Astrocyte (in vitro differentiated cells and primary cell): ENCODE results near the gene SETD1A. TPM values are rescaled to one million over a fixed set of nuclear protein-coding genes. Genes with fewer than 3 reads are reported as not detected.
"Not testable (repeated sequence)": the region's sequence is repeated elsewhere in the genome, so short reads cannot be mapped to it uniquely, and the experiment has no call there.

Experiments
- DNase-seq: peaks from one replicate; pipeline ENCODE4 v3.0.0-alpha.2; 2010; ENCODE audit warnings: low read depth
- FAIRE-seq: peaks from 2 replicates; lab custom pipeline; 2011; peaks lifted over from hg19 to GRCh38; lab: Jason Lieb, UNC
- H2AFZ ChIP-seq: 2 replicates; pipeline ENCODE4 v1.6.0; 2012; ENCODE audit warnings: low read depth, low read length, inconsistent platforms
- H3K27ac ChIP-seq: 2 replicates; pipeline ENCODE4 v1.5.1; 2011; ENCODE audit warnings: low read depth, low read length, inconsistent platforms
- H3K27me3 ChIP-seq: 2 replicates; pipeline ENCODE4 v1.6.0; 2011; ENCODE audit warnings: low read length, inconsistent platforms; ENCODE audit not compliant: insufficient read depth
- H3K36me3 ChIP-seq: 2 replicates; pipeline ENCODE4 v1.5.1; 2011; ENCODE audit warnings: low read length, inconsistent platforms; ENCODE audit not compliant: insufficient read depth
- H3K4me1 ChIP-seq: 2 replicates; pipeline ENCODE4 v1.5.1; 2011; ENCODE audit warnings: low read length, inconsistent platforms; ENCODE audit not compliant: insufficient read depth
- H3K4me2 ChIP-seq: 2 replicates; pipeline ENCODE4 v1.6.0; 2012; ENCODE audit warnings: low read length, inconsistent platforms
- H3K4me3 ChIP-seq: 2 replicates; pipeline ENCODE4 v1.5.1; 2011; ENCODE audit warnings: low read depth, mild to moderate bottlenecking, low read length, inconsistent platforms; ENCODE audit not compliant: insufficient read depth
- H3K79me2 ChIP-seq: 2 replicates; pipeline ENCODE4 v1.6.0; 2012; ENCODE audit warnings: mild to moderate bottlenecking, low read length, inconsistent platforms; ENCODE audit not compliant: insufficient read depth
- H3K9ac ChIP-seq: 2 replicates; pipeline ENCODE4 v1.6.0; 2012; ENCODE audit warnings: mild to moderate bottlenecking, low read length, inconsistent platforms
- H3K9me3 ChIP-seq: 2 replicates; pipeline ENCODE4 v1.5.1; 2012; ENCODE audit warnings: low read depth, mild to moderate bottlenecking, low read length, inconsistent platforms; ENCODE audit not compliant: insufficient read depth
- H4K20me1 ChIP-seq: 2 replicates; pipeline ENCODE4 v1.6.0; 2012; ENCODE audit warnings: low read length, inconsistent platforms; ENCODE audit not compliant: insufficient read depth
- H3K27ac Mint-ChIP-seq: one replicate; pipeline ENCODE4 v1.8.0; 2021; ENCODE audit warnings: mild to moderate bottlenecking, mixed read lengths; ENCODE audit not compliant: unreplicated experiment
- H3K27me3 Mint-ChIP-seq: one replicate; pipeline ENCODE4 v1.8.0; 2021; ENCODE audit warnings: low read depth, mixed read lengths; ENCODE audit not compliant: unreplicated experiment
- H3K36me3 Mint-ChIP-seq: one replicate; pipeline ENCODE4 v1.8.0; 2021; ENCODE audit warnings: low read depth, mixed read lengths; ENCODE audit not compliant: unreplicated experiment
- H3K4me1 Mint-ChIP-seq: one replicate; pipeline ENCODE4 v1.8.0; 2021; ENCODE audit warnings: low read depth, mixed read lengths; ENCODE audit not compliant: unreplicated experiment
- H3K4me3 Mint-ChIP-seq: one replicate; pipeline ENCODE4 v1.8.0; 2021; ENCODE audit warnings: mild to moderate bottlenecking, moderate library complexity, mixed read lengths; ENCODE audit not compliant: unreplicated experiment
- H3K9me3 Mint-ChIP-seq: one replicate; pipeline ENCODE4 v1.8.0; 2021; ENCODE audit warnings: mild to moderate bottlenecking, mixed read lengths; ENCODE audit not compliant: unreplicated experiment
- EZH2 ChIP-seq: IDR thresholded peaks from 2 replicates; pipeline ENCODE4 v1.6.1; 2012; ENCODE audit warnings: mild to moderate bottlenecking, low read length, inconsistent platforms; ENCODE audit not compliant: insufficient read depth
- total RNA-seq: library from RNA; stranded (reverse); gene quantifications from 2 replicates; pipeline ENCODE4 v1.2.1, GENCODE V29; 2021
- TF ChIP-seq, protein P1 (sequence below): IDR thresholded peaks from 2 replicates; pipeline ENCODE4 v1.5.1; 2011; ENCODE audit warnings: low read depth, mild to moderate bottlenecking, inconsistent platforms, low read length, moderate library complexity; ENCODE audit not compliant: insufficient read depth

The SETD1A gene
- total RNA-seq, 1 donor from 2014 or later = 18.7 TPM

GRCh38 chr16:30939571-30939970, 18.0 kb upstream of the SETD1A start:
- not testable (repeated sequence) for H2AFZ ChIP-seq, H3K9me3 ChIP-seq, H3K9me3 Mint-ChIP-seq, H3K27me3 ChIP-seq, H3K4me3 ChIP-seq, H3K4me1 ChIP-seq, FAIRE-seq, DNase-seq, H3K27me3 Mint-ChIP-seq
- peak overlapping the region; percentile 50 for H3K27ac ChIP-seq
- Mint-ChIP-seq H3K27ac (peak overlapping the region; percentile 58), H3K4me1 (peaks cover 17% of the 10 kb centered on the region), H3K4me3 (peak overlapping the region; percentile 64), H3K36me3 (peaks cover 20% of the 10 kb centered on the region)
- peak overlapping the region; percentile 18 for H3K9ac ChIP-seq
- H3K79me2 ChIP-seq = peaks cover 22% of the 10 kb centered on the region
- peaks cover 17% of the 10 kb centered on the region for H3K36me3 ChIP-seq
- H4K20me1 ChIP-seq = peaks cover 46% of the 10 kb centered on the region
- H3K4me2 ChIP-seq = peak overlapping the region; percentile 62

DNA sequence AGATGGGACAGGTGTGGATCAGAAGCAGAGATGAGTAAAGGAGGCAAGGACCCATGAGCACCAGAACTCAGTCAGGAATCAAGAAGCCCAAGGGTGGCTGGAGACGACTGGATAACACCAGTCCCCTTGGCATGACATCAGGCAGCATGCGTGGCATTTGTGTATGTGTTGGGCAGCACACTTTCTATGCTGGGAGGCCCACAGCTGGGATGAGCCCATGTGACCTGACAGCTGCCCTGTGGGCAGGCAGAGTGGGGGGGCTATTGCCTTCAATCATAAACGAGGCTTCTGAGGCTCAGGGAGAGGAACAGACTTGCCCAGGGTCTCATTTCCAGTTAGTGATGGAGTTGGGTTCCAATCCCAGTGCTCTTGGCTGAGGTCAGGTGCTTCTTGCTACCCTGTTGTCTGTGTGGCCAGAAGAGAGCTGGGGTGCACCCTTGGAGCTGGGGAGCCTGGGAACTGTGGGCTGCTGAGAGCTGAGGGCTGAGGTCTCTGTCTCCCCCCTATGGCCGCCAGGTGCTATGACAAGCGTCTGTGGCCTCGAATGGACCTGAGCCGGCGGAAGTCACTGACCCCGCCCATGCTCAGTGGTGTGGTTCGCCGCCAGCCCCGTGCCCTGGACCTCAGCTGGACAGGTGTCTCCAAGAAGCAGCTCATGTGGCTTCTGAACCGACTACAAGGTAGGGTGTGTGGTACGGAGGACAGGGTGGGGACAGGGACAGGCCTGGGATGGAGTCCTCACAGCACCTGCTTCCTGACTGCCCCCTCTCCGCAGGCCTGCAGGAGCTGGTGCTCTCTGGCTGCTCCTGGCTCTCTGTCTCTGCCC, 15.7 kb upstream of the SETD1A start:
- H3K4me1 ChIP-seq = peaks cover 7% of the 10 kb centered on the region
- H3K4me3 ChIP-seq = no peak overlapping the region
- H3K27me3 ChIP-seq = no peaks in the 10 kb centered on the region
- peak overlapping the region; percentile 90 for H3K27ac Mint-ChIP-seq
- TF ChIP-seq EZH2 = no peak
- TF ChIP-seq, protein P1, sequence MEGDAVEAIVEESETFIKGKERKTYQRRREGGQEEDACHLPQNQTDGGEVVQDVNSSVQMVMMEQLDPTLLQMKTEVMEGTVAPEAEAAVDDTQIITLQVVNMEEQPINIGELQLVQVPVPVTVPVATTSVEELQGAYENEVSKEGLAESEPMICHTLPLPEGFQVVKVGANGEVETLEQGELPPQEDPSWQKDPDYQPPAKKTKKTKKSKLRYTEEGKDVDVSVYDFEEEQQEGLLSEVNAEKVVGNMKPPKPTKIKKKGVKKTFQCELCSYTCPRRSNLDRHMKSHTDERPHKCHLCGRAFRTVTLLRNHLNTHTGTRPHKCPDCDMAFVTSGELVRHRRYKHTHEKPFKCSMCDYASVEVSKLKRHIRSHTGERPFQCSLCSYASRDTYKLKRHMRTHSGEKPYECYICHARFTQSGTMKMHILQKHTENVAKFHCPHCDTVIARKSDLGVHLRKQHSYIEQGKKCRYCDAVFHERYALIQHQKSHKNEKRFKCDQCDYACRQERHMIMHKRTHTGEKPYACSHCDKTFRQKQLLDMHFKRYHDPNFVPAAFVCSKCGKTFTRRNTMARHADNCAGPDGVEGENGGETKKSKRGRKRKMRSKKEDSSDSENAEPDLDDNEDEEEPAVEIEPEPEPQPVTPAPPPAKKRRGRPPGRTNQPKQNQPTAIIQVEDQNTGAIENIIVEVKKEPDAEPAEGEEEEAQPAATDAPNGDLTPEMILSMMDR = peak; percentile 69
- peaks cover 35% of the 10 kb centered on the region for H4K20me1 ChIP-seq
- DNase-seq (no peak), FAIRE-seq (no peak)
- H2AFZ ChIP-seq = no peak overlapping the region
- peaks cover 21% of the 10 kb centered on the region for H3K36me3 ChIP-seq
- no peak overlapping the region for H3K9ac ChIP-seq
- H3K27ac ChIP-seq = no peak overlapping the region
- H3K4me1 Mint-ChIP-seq = peaks cover 17% of the 10 kb centered on the region
- no peak overlapping the region for H3K4me2 ChIP-seq
- H3K36me3 Mint-ChIP-seq = peaks cover 15% of the 10 kb centered on the region
- H3K4me3 Mint-ChIP-seq = no peak overlapping the region
- peaks cover 17% of the 10 kb centered on the region for H3K79me2 ChIP-seq
- no peaks in the 10 kb centered on the region for H3K9me3 Mint-ChIP-seq
- no peaks in the 10 kb centered on the region for H3K9me3 ChIP-seq
- H3K27me3 Mint-ChIP-seq = no peaks in the 10 kb centered on the region

DNA sequence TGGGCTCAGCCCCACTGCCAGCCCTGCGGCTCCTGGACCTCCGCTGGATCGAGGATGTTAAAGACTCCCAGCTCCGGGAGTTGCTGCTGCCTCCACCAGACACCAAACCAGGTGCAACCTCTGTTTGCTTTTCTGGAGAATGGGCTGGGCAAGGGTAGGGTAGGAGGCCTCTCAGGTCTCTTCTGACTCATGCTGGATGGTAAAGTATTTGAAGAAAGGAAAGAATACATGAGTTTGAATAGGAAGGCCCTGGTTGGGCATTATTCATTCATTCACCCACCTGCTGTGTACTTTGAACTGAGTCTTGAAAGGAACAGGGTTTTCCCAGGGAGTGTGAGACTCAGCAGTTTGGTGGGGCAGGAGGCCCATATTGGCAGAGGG, 15.1 kb upstream of the SETD1A start:
- no peak overlapping the region for H3K9ac ChIP-seq
- DNase-seq (no peak), FAIRE-seq (no peak)
- H3K27me3 Mint-ChIP-seq = no peaks in the 10 kb centered on the region
- no peak overlapping the region for H3K4me3 ChIP-seq
- H3K9me3 ChIP-seq = no peaks in the 10 kb centered on the region
- no peak overlapping the region for H3K4me2 ChIP-seq
- TF ChIP-seq, protein P1 = no peak
- TF ChIP-seq EZH2 = no peak
- H3K9me3 Mint-ChIP-seq = no peaks in the 10 kb centered on the region
- peaks cover 7% of the 10 kb centered on the region for H3K4me1 ChIP-seq
- peak overlapping the region; percentile 58 for H3K27ac Mint-ChIP-seq
- H3K27me3 ChIP-seq = no peaks in the 10 kb centered on the region
- H3K79me2 ChIP-seq = peaks cover 11% of the 10 kb centered on the region
- H2AFZ ChIP-seq = no peak overlapping the region
- no peak overlapping the region for H3K27ac ChIP-seq
- H4K20me1 ChIP-seq = peaks cover 29% of the 10 kb centered on the region
- H3K4me1 Mint-ChIP-seq = peaks cover 17% of the 10 kb centered on the region
- H3K4me3 Mint-ChIP-seq = no peak overlapping the region
- peaks cover 21% of the 10 kb centered on the region for H3K36me3 ChIP-seq
- peaks cover 9% of the 10 kb centered on the region for H3K36me3 Mint-ChIP-seq
